ENCODE results near the gene MC2R.

Gene MC2R

GRCh38 chr18:13915391-13915790, at the start of gene MC2R:
Gene MC2R (minus strand): TSS chr18:13915536. CDS start chr18:13885518, 30,018 bp downstream.
- DNase-seq (ENCODE audit: low spot score), result no peak

- no peak for DNase-seq (ENCODE audit: low spot score)
These were observed 30.5 kb upstream of the MC2R start for GRCh38 chr18:13945811-13946210.

GRCh38 chr18:13943338-13943737, 28.0 kb upstream of the MC2R start:
- DNase-seq (ENCODE audit: low spot score), result no peak

GRCh38 chr18:13940326-13940725, 25.0 kb upstream of the MC2R start:
- no peak for DNase-seq (ENCODE audit: low spot score)

- no peak for DNase-seq (ENCODE audit: low spot score)
These were observed 19.3 kb upstream of the MC2R start for GRCh38 chr18:13934676-13935075.

GRCh38 chr18:13934058-13934457, 18.7 kb upstream of the MC2R start:
- no peak for DNase-seq (ENCODE audit: low spot score)

GRCh38 chr18:13932285-13933025, 17.1 kb upstream of the MC2R start:
- no peak for DNase-seq (ENCODE audit: low spot score)

GRCh38 chr18:13930964-13931363, 15.6 kb upstream of the MC2R start:
- no peak for DNase-seq (ENCODE audit: low spot score)

GRCh38 chr18:13923221-13923620, 7.9 kb upstream of the MC2R start:
- no peak for DNase-seq (ENCODE audit: low spot score)

- no peak for DNase-seq (ENCODE audit: low spot score)
These were observed 3.6 kb upstream of the MC2R start for GRCh38 chr18:13918898-13919297.

- no peak for DNase-seq (ENCODE audit: low spot score)
These were observed 2.1 kb upstream of the MC2R start for GRCh38 chr18:13917401-13917800.

GRCh38 chr18:13916559-13916958, 1.2 kb upstream of the MC2R start:
- DNase-seq (ENCODE audit: low spot score), result no peak

- no peak for DNase-seq (ENCODE audit: low spot score)
These were observed 677 bp upstream of the MC2R start for GRCh38 chr18:13915995-13916431.

- DNase-seq (ENCODE audit: low spot score), result no peak
These were observed 580 bp downstream of the MC2R start for GRCh38 chr18:13914756-13915155.

GRCh38 chr18:13914170-13914569, 1.2 kb downstream of the MC2R start:
- no peak for DNase-seq (ENCODE audit: low spot score)

- no peak for DNase-seq (ENCODE audit: low spot score)
These were observed 2.1 kb downstream of the MC2R start for GRCh38 chr18:13913205-13913604.

GRCh38 chr18:13912601-13913000, 2.7 kb downstream of the MC2R start:
- DNase-seq (ENCODE audit: low spot score), result no peak

GRCh38 chr18:13910986-13911385, 4.3 kb downstream of the MC2R start:
- no peak for DNase-seq (ENCODE audit: low spot score)

- no peak for DNase-seq (ENCODE audit: low spot score)
These were observed 4.8 kb downstream of the MC2R start for GRCh38 chr18:13910501-13910900.

GRCh38 chr18:13909141-13909940, 6.0 kb downstream of the MC2R start:
- no peak for DNase-seq (ENCODE audit: low spot score)

GRCh38 chr18:13900633-13901032, 14.7 kb downstream of the MC2R start:
- no peak for DNase-seq (ENCODE audit: low spot score)

GRCh38 chr18:13895505-13896033, 19.8 kb downstream of the MC2R start:
- no peak for DNase-seq (ENCODE audit: low spot score)

GRCh38 chr18:13894531-13894930, 20.8 kb downstream of the MC2R start:
- no peak for DNase-seq (ENCODE audit: low spot score)

All from activated CD4-positive, alpha-beta T cell treated with anti-CD3 and anti-CD28 coated beads, Interleukin-2, Interleukin-4, amounts not matched to agents 100 ng/mL and 50 ng/mL, durations not matched to agents 16 hours and 8 hours (primary cell).